Measurements from ENCODE around the gene P3H2.

Gene P3H2

GRCh38 chr3:189974359-189974758 lies 146.3 kb downstream of the P3H2 start:
- DNase-seq, result no peak

- peak; percentile 57 for DNase-seq
These were observed 153.3 kb downstream of the P3H2 start for GRCh38 chr3:189967254-189967865.

- DNase-seq, result no peak
These were observed 153.9 kb downstream of the P3H2 start for GRCh38 chr3:189966843-189967242.

- DNase-seq, result no peak
These were observed 155.9 kb downstream of the P3H2 start for GRCh38 chr3:189964623-189965332.

GRCh38 chr3:189962466-189962865 lies 158.2 kb downstream of the P3H2 start:
- no peak for DNase-seq

- peak; percentile 83 for DNase-seq
These were observed 159.1 kb downstream of the P3H2 start for GRCh38 chr3:189961522-189962161.

GRCh38 chr3:189961086-189961485 lies 159.6 kb downstream of the P3H2 start:
- DNase-seq, result peak; percentile 38

GRCh38 chr3:189954733-189955665 lies 165.7 kb downstream of the P3H2 start:
- DNase-seq, result no peak

- peak; percentile 51 for DNase-seq
These were observed 167.1 kb downstream of the P3H2 start for GRCh38 chr3:189953551-189953950.

- DNase-seq, result no peak
These were observed 168.4 kb downstream of the P3H2 start for GRCh38 chr3:189952272-189952671.

GRCh38 chr3:189950258-189950657 lies 170.4 kb downstream of the P3H2 start:
- DNase-seq, result no peak

- no peak for DNase-seq
These were observed 171.1 kb downstream of the P3H2 start for GRCh38 chr3:189949580-189949979.

- no peak for DNase-seq
These were observed 172.0 kb downstream of the P3H2 start for GRCh38 chr3:189948724-189949045.

GRCh38 chr3:189947948-189948723 lies 172.6 kb downstream of the P3H2 start:
- peak; percentile 43 for DNase-seq

- no peak for DNase-seq
These were observed 173.6 kb downstream of the P3H2 start for GRCh38 chr3:189947068-189947467.

GRCh38 chr3:189945935-189946709 lies 174.6 kb downstream of the P3H2 start:
- DNase-seq, result no peak

GRCh38 chr3:189944285-189945145 lies 176.2 kb downstream of the P3H2 start:
- no peak for DNase-seq

- DNase-seq, result no peak
These were observed 177.7 kb downstream of the P3H2 start for GRCh38 chr3:189942948-189943347.

GRCh38 chr3:189941679-189942078 lies 179.0 kb downstream of the P3H2 start:
- peak; percentile 50 for DNase-seq

- DNase-seq, result no peak
These were observed 179.6 kb downstream of the P3H2 start for GRCh38 chr3:189941125-189941524.

Data from fibroblast of skin of right quadriceps (primary cell).